ENCODE data around the gene KCNA3.

KCNA3 gene

GRCh38 chr1:110636149-110636935 lies 38.4 kb downstream of the KCNA3 start:
- DNase-seq: no peak

- peak; percentile 57 for DNase-seq
Observed at GRCh38 chr1:110635434-110635833, 39.3 kb downstream of the KCNA3 start.

- peak; percentile 88 for DNase-seq
Observed at GRCh38 chr1:110634455-110635311, 40.1 kb downstream of the KCNA3 start.

GRCh38 chr1:110634086-110634454 lies 40.7 kb downstream of the KCNA3 start:
- no peak for DNase-seq

- DNase-seq: peak; percentile 50
Observed at GRCh38 chr1:110633646-110634030, 41.1 kb downstream of the KCNA3 start.

- peak; percentile 57 for DNase-seq
Observed at GRCh38 chr1:110631836-110632620, 42.7 kb downstream of the KCNA3 start.

DNA sequence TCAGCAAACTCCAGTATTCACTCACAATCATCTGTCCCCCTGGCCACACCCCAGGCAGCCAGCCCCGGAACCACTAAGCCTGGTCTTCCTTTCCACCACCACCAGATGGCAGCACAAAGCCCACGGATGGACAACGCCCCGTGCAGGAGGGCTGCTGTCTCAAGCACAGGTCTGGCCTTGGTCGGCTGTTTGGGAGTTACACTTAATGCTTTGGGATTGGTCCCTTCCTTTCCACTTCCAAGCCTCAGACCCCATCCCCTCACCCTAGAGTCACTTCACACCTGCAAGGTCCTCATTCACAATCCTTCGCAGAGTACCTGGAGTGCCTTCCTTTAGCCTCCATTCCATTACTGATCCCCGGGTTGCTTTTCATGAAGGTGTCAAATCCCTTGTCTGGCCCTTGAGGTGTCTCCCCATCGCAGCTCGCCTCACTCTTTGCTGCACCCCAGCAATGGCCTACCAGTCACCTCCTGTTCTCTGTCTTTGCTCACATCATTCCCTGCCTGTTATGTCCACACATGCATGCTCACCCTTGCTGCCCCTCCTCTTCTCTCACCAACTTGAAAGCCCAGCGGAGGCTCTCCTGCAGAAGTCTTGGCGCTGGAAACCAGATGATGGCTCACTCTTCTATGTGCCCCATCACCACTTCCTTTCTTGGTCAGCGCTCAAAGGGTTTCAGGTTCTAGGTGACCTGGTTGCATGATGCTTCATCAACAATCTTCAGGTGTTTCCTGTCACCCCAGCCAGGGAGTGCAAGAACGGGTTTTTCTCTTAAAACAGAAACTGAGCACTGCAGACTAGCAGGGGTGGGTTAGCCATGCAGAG lies 43.7 kb downstream of the KCNA3 start:
- DNase-seq: peak; percentile 94

- DNase-seq: peak; percentile 38
Observed at GRCh38 chr1:110628323-110629105, 46.2 kb downstream of the KCNA3 start.

- DNase-seq: no peak
Observed at GRCh38 chr1:110627764-110628163, 47.0 kb downstream of the KCNA3 start.

DNA sequence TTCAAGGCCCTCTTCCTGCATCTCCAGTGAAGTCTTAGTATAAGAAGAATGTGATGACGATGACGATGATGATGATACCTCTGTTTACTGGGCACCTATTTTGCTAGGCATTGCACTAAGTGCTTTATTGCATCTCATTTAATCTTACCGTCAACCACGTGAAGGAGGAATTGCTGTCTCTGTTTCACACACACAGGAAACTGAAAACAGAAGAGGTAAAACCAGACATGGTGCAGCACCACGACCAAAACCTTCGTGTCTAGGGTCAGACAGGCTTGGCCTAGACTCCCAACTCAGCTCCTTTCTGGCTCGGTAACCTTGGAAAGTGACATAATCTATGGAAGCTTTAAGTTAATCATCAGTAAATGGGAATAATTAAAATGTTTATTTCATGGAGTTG lies 47.9 kb downstream of the KCNA3 start:
- peak; percentile 37 for DNase-seq

All from activated CD8-positive, alpha-beta memory T cell treated with anti-CD3 and anti-CD28 coated beads for 24 hours (primary cell).